Thyroid gland (tissue), 4 donors: ENCODE results near the gene HBA1.
"Not testable (repeated sequence)": the region's sequence is repeated elsewhere in the genome, so short reads cannot be mapped to it uniquely, and the experiment has no call there.

ENCODE experiments used
- CTCF ChIP-seq, 6 experiments: fragments of 200-600 bp in 3 of 6; fragments of 450-650 bp in 3 of 6; sonication (generic) in 3 of 6; IDR thresholded peaks; one replicate each; pipeline ENCODE4 v1.5.1; 2016 to 2019; ENCODE audit warnings: antibody characterized with exemption in 6 of 6, mild to moderate bottlenecking in 2 of 6, inconsistent platforms in 1 of 6, moderate library complexity in 1 of 6
- POLR2A ChIP-seq, 2 donors: fragments of 450-650 bp; IDR thresholded peaks; one replicate each; pipeline ENCODE4 v1.6.1; 2017; ENCODE audit warnings: antibody characterized with exemption in 2 of 2, mild to moderate bottlenecking in 2 of 2, moderate library complexity in 1 of 2

DNA sequence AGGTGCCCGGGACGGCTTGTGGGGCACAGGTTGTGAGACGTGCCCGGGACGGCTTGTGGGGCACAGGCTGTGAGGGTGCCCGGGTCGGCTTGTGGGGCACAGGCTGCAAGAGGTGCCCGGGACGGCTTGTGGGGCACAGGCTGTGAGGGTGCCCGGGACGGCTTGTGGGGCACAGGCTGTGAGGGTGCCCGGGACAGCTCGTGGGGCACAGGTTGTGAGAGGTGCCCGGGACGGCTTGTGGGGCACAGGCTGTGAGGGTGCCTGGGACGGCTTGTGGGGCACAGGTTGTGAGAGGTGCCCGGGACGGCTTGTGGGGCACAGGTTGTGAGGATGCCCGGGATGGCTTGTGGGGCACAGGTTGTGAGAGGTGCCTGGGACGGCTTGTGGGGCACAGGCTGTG lies 16.2 kb upstream of the HBA1 start:
- not testable (repeated sequence) for TF ChIP-seq CTCF, POLR2A (IDR thresholded peaks at IDR 0.05)
